GM12875 (cell line): ENCODE results near the gene PHLDA3.

Experiments
- H3K4me3 ChIP-seq: one replicate; pipeline ENCODE4 v1.5.1; 2011; ENCODE audit warnings: low read depth, low read length, control low read depth
- CTCF ChIP-seq: IDR thresholded peaks from 2 replicates; pipeline ENCODE4 v1.5.1; 2011; ENCODE audit warnings: low read depth, mild to moderate bottlenecking, control low read depth, inconsistent platforms, low read length, moderate library complexity, borderline replicate concordance; ENCODE audit not compliant: insufficient read depth

PHLDA3 gene

GRCh38 chr1:201468844-201469644, at the start of gene PHLDA3:
PHLDA3 (minus strand) TSS chr1:201469188; CDS start chr1:201468786, 402 bp downstream.
- TF ChIP-seq CTCF, result no peak
- H3K4me3 ChIP-seq, result peak within 1 kb of the TSS; percentile 49

GRCh38 chr1:201518071-201518470, 49.1 kb upstream of the PHLDA3 start:
- no peak overlapping the region for H3K4me3 ChIP-seq
- no peak for TF ChIP-seq CTCF

GRCh38 chr1:201517631-201518030, 48.6 kb upstream of the PHLDA3 start:
- no peak for TF ChIP-seq CTCF
- H3K4me3 ChIP-seq, result no peak overlapping the region

- no peak for TF ChIP-seq CTCF
- no peak overlapping the region for H3K4me3 ChIP-seq
These were observed 47.6 kb upstream of the PHLDA3 start for GRCh38 chr1:201516511-201517127.

GRCh38 chr1:201515895-201516294, 46.9 kb upstream of the PHLDA3 start:
- no peak for TF ChIP-seq CTCF

GRCh38 chr1:201515062-201515750, 46.2 kb upstream of the PHLDA3 start:
- H3K4me3 ChIP-seq, result no peak overlapping the region
- no peak for TF ChIP-seq CTCF

More at GRCh38 chr1:201515895-201516294, 46.9 kb upstream of the PHLDA3 start:
- H3K4me3 ChIP-seq, result no peak overlapping the region

GRCh38 chr1:201514466-201514865, 45.5 kb upstream of the PHLDA3 start:
- H3K4me3 ChIP-seq, result no peak overlapping the region

More at GRCh38 chr1:201514466-201514865, 45.5 kb upstream of the PHLDA3 start:
- TF ChIP-seq CTCF, result no peak
